AG08396 (cell line): ENCODE results near the gene PEX16.

ENCODE experiments used
- DNase-seq: peaks from one replicate; pipeline ENCODE4 v3.0.0; 2012; ENCODE audit warnings: low spot score, mixed read lengths

PEX16 gene

GRCh38 chr11:45930951-45931570, 13.4 kb upstream of the PEX16 start:
- DNase-seq: no peak

GRCh38 chr11:45930031-45930794, 12.5 kb upstream of the PEX16 start:
- DNase-seq: no peak

GRCh38 chr11:45929486-45930030, 11.9 kb upstream of the PEX16 start:
- DNase-seq: no peak

- peak; percentile 7 for DNase-seq
Measured at GRCh38 chr11:45928535-45929215, 11.0 kb upstream of the PEX16 start.

- DNase-seq: no peak
Measured at GRCh38 chr11:45927684-45928413, 10.2 kb upstream of the PEX16 start.

GRCh38 chr11:45927332-45927683, 9.6 kb upstream of the PEX16 start:
- DNase-seq: peak; percentile 5

- peak; percentile 4 for DNase-seq
Measured at GRCh38 chr11:45926536-45927331, 9.1 kb upstream of the PEX16 start.

- DNase-seq: peak; percentile 14
Measured at GRCh38 chr11:45926001-45926401, 8.3 kb upstream of the PEX16 start.

GRCh38 chr11:45925550-45925949, 7.9 kb upstream of the PEX16 start:
- DNase-seq: no peak

GRCh38 chr11:45924927-45925326, 7.2 kb upstream of the PEX16 start:
- peak; percentile 8 for DNase-seq

- DNase-seq: no peak
Measured at GRCh38 chr11:45924036-45924915, 6.6 kb upstream of the PEX16 start.

- peak; percentile 29 for DNase-seq
Measured at GRCh38 chr11:45922425-45923082, 4.9 kb upstream of the PEX16 start, which contains the start of gene LARGE2. LARGE2 (plus strand) TSS chr11:45922656; CDS start chr11:45922883, 227 bp downstream.

- DNase-seq: peak; percentile 13
Measured at GRCh38 chr11:45921561-45922424, 4.1 kb upstream of the PEX16 start.

- DNase-seq: peak; percentile 5
Measured at GRCh38 chr11:45920531-45921477, 3.1 kb upstream of the PEX16 start.

GRCh38 chr11:45919806-45920530, 2.3 kb upstream of the PEX16 start:
- no peak for DNase-seq

GRCh38 chr11:45918962-45919675, 1.4 kb upstream of the PEX16 start:
- no peak for DNase-seq
